ENCODE measurements around the gene CSPG5. TPM values are rescaled to one million over a fixed set of nuclear protein-coding genes. Genes with fewer than 3 reads are reported as not detected.

CSPG5 gene
- polyA plus RNA-seq, 2 donors: 0.12 to 0.40 TPM

- WGBS, 2 donors: 16% methylated on average over 36 of the region's 36 CpGs
- Histone ChIP-seq H3K36me3 (ENCODE audit: control insufficient read depth in 2 of 2, insufficient read depth in 2 of 2, low read length in 1 of 2) (peaks cover 0 to 6% of the 10 kb centered on the region in 2 donors), H3K9me3 (ENCODE audit: control insufficient read depth in 2 of 2, insufficient read depth in 1 of 2, low read depth in 1 of 2, low read length in 1 of 2) (no peaks in the 10 kb centered on the region), H3K4me1 (ENCODE audit: control insufficient read depth in 2 of 2, insufficient read depth in 2 of 2, low read length in 1 of 2) (no peaks in the 10 kb centered on the region), H3K4me3 (ENCODE audit: low read depth in 1 of 2, low read length in 2 of 2) (peak overlapping the region; percentile 68 to 71), H3K27me3 (ENCODE audit: control insufficient read depth in 1 of 2, insufficient read depth in 2 of 2, low read length in 2 of 2) (no peaks in the 10 kb centered on the region), H3K27ac (ENCODE audit: low read depth in 2 of 2, low read length in 1 of 2) (peak overlapping the region; percentile 98 to 99)
Observed at GRCh38 chr3:47512416-47513124, 66.1 kb downstream of the CSPG5 start.

Other genes with a start within 250 kb of the CSPG5 start
- 10 to 100 TPM; 12.2 to 26.7 TPM for gene PTPN23, start 197.8 kb downstream of the CSPG5 start, polyA plus RNA-seq
- 10 to 100 TPM; 36.4 to 50.2 TPM for gene SCAP, start 102.9 kb downstream of the CSPG5 start, polyA plus RNA-seq
- gene ELP6, start 65.2 kb downstream of the CSPG5 start, polyA plus RNA-seq: 10 to 100 TPM; 18.9 to 24.7 TPM
- 10 to 100 TPM; 11.0 to 13.8 TPM for gene SMARCC1, start 203.0 kb upstream of the CSPG5 start, polyA plus RNA-seq
- 10 to 100 TPM; 26.6 to 32.7 TPM for gene DHX30, start 224.3 kb upstream of the CSPG5 start, polyA plus RNA-seq

All from esophagus (tissue), 2 donors.